IgD-negative memory B cell (primary cell): ENCODE results near the gene TTN. TPM values are rescaled to one million over a fixed set of nuclear protein-coding genes. Genes with fewer than 3 reads are reported as not detected.
A peak's percentile ranks its signal among the peaks of the same experiment; 100 is the strongest.

Experiments
- H3K27ac Mint-ChIP-seq, 3 donors: one replicate each; pipeline ENCODE4 v1.8.0; 2020 to 2022; ENCODE audit warnings: mild to moderate bottlenecking in 3 of 3, mixed read lengths in 3 of 3, moderate library complexity in 1 of 3
- H3K27me3 Mint-ChIP-seq: one replicate; pipeline ENCODE4 v1.8.0; 2021; ENCODE audit warnings: mixed read lengths
- H3K36me3 Mint-ChIP-seq: one replicate; pipeline ENCODE4 v1.8.0; 2020; ENCODE audit warnings: mild to moderate bottlenecking, mixed read lengths
- H3K4me1 Mint-ChIP-seq, 3 donors: one replicate each; pipeline ENCODE4 v1.8.0; 2020 to 2022; ENCODE audit warnings: mixed read lengths in 3 of 3, mild to moderate bottlenecking in 1 of 3
- H3K4me3 Mint-ChIP-seq, 4 donors: one replicate each; pipeline ENCODE4 v1.8.0; 2020 to 2022; ENCODE audit warnings: mild to moderate bottlenecking in 4 of 4, mixed read lengths in 4 of 4, moderate library complexity in 3 of 4
- H3K9me3 Mint-ChIP-seq, 3 donors: one replicate each; pipeline ENCODE4 v1.8.0; 2020 to 2021; ENCODE audit warnings: mixed read lengths in 3 of 3, mild to moderate bottlenecking in 1 of 3
- polyA plus RNA-seq: library from polyadenylated mRNA; unstranded; fragments of 300-500 nt; fragmentation: Illumina TruSeq; gene quantifications from one replicate; pipeline ENCODE4 v1.2.3, GENCODE V29; 2021

The TTN gene
- polyA plus RNA-seq, 1 donor from 2014 or later: 9.4 TPM

DNA sequence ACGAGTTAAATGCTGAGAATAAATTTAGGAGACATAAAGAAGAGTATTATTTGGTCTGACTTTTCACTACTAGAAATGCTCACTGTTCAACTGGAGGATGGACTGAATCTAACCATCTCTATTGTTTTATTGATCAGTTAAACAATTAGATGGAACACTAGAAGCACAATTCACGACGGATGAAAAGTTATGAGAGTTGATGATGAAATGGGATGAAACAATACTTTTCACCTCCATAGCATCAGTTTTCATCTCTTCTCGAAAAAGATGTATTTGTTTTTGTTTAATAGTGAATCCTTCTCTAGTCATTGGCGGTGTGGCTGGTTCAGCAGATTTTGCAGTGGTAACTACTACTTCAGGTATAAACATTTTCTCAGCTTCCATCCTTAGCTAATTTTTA is 19.3 kb downstream of the TTN start:
- Mint-ChIP-seq H3K9me3 (no peaks in the 10 kb centered on the region), H3K27me3 (no peaks in the 10 kb centered on the region), H3K36me3 (no peaks in the 10 kb centered on the region), H3K4me1 (no peaks in the 10 kb centered on the region), H3K4me3 (no peak overlapping the region), H3K27ac (no peak overlapping the region)

DNA sequence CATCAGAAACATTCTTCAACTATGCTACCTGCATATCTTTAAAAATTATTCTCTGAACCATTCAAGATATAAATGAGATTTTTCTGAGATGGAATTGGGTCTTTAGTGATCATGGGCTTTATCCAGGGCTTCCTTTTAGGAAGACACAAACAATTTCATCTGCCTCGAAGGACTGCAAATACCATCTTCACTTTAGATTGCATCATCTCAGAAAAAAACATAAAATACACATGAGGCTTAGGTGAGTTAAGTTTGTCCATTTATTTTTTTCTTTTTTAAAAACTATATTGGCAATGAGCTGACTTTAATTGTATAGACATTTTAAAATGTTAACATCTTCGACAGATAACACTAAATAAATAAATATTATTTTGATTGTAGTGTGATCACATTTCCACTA is 20.1 kb downstream of the TTN start:
- Mint-ChIP-seq H3K27me3 (no peaks in the 10 kb centered on the region), H3K36me3 (no peaks in the 10 kb centered on the region), H3K4me1 (no peaks in the 10 kb centered on the region), H3K9me3 (no peaks in the 10 kb centered on the region), H3K27ac (no peak overlapping the region), H3K4me3 (no peak overlapping the region)

DNA sequence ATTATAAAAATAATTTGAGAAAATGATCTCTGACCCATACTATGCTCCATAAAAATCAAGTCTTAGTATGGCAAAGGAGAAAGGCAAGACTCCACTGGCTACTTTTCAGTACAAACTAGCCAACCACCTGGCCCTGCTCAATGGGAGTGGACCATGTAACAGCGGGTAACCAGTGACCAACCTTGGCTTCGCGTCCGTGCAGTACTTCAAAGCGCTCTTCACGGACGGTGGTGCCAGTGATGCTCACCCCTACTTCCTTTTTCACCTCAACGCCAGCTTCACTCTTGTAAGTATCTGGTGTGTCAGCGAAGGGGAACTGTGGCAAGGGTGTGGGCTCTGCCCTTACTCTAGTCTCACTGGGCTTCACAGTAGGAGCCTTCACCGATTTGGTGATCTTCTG is 23.3 kb downstream of the TTN start:
- peaks cover under 1% of the 10 kb centered on the region for H3K36me3 Mint-ChIP-seq
- H3K27me3 Mint-ChIP-seq: no peaks in the 10 kb centered on the region
- no peak overlapping the region for H3K27ac Mint-ChIP-seq
- no peaks in the 10 kb centered on the region for H3K9me3 Mint-ChIP-seq
- no peaks in the 10 kb centered on the region for H3K4me1 Mint-ChIP-seq
- no peak overlapping the region for H3K4me3 Mint-ChIP-seq

DNA sequence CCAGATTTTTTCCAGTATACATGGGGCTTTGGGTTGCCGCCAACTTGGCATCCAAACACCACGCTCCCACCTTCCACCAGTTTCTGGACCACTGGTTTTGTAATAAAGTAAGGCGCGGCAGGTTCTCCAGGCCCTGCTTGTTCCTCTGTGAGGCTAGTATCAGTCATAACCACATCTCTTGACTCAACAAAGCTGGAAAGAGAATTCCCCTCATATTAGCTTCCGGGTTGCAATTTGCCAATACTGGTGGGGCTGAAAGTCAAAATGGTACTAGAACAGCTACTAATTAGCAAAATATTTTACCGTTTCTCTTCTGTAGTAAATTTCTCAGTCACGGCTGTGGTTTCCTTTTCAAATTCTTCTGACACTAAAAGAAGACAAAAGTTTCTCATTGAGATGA is 25.0 kb downstream of the TTN start:
- Mint-ChIP-seq H3K27ac (no peak overlapping the region), H3K27me3 (no peaks in the 10 kb centered on the region), H3K4me3 (no peak overlapping the region), H3K4me1 (no peaks in the 10 kb centered on the region), H3K9me3 (no peaks in the 10 kb centered on the region), H3K36me3 (peaks cover 7% of the 10 kb centered on the region)

DNA sequence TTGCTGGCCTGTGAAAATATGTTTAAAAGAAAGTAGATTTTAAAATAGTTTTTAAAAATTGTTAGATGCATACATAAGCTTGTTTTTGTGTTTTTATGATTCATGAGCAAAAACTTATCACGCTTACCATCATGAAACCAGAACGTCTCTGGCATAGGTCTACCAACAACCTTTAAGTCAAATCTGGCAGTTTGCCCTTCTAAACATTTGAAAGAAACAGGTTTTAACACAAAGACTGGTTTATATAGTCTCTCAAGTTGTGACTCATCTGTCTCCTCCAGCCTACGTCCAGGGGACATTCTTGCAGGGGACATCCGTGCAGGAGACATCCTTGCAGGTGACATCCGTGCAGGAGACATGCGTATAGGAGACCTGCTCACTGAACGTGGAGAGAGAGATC is 29.6 kb downstream of the TTN start:
- H3K27ac Mint-ChIP-seq: no peak overlapping the region
- H3K4me1 Mint-ChIP-seq: no peaks in the 10 kb centered on the region
- no peaks in the 10 kb centered on the region for H3K27me3 Mint-ChIP-seq
- H3K4me3 Mint-ChIP-seq: no peak overlapping the region
- peaks cover 0 to 3% (median 0%) of the 10 kb centered on the region in 3 donors for H3K9me3 Mint-ChIP-seq
- peaks cover 23% of the 10 kb centered on the region for H3K36me3 Mint-ChIP-seq

DNA sequence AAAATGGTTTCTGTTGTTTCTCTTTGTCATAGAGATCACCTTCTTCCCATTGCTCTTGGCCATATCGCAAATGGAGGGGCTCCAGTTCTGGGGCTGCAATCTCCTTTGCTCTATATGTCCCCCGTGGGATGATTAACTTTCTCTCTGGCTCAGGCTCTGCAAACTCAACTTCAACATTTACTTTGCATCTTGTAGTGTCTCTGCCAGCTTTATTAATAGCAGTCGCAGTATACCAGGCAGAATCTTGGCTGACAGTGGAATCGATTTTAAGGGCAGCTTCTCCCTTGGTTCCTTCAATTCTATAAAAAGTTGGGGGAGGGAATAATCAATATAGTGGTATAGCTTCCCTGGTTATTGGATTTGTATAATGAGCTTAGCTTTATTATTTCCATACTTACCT is 30.5 kb downstream of the TTN start:
- no peak overlapping the region for H3K27ac Mint-ChIP-seq
- H3K9me3 Mint-ChIP-seq: peaks cover 0 to 3% (median 0%) of the 10 kb centered on the region in 3 donors
- no peak overlapping the region for H3K4me3 Mint-ChIP-seq
- peaks cover 25% of the 10 kb centered on the region for H3K36me3 Mint-ChIP-seq
- no peaks in the 10 kb centered on the region for H3K27me3 Mint-ChIP-seq
- no peaks in the 10 kb centered on the region for H3K4me1 Mint-ChIP-seq

DNA sequence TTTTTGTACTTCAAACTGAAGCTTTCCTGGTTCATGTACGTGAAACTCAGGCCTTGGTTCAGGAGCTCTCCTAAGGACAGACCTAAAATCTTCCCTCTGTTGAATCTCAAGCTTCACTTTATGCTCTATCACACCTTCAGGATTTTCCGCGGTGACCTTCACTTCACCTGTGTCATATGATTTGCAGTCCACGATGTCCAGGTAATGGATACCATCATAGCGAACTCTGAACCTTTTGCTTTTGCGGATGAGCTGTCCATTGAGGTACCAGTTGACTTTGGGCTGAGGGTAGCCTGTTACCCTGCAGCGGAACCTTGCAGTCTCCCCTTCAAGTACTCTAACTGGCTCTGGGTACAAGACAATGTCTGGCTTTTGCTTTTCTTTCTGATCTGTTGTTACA is 31.2 kb downstream of the TTN start:
- Mint-ChIP-seq H3K4me1 (no peaks in the 10 kb centered on the region), H3K36me3 (peaks cover 25% of the 10 kb centered on the region), H3K27me3 (no peaks in the 10 kb centered on the region), H3K27ac (no peak overlapping the region), H3K9me3 (peaks cover 0 to 3% (median 0%) of the 10 kb centered on the region in 3 donors), H3K4me3 (no peak overlapping the region)

DNA sequence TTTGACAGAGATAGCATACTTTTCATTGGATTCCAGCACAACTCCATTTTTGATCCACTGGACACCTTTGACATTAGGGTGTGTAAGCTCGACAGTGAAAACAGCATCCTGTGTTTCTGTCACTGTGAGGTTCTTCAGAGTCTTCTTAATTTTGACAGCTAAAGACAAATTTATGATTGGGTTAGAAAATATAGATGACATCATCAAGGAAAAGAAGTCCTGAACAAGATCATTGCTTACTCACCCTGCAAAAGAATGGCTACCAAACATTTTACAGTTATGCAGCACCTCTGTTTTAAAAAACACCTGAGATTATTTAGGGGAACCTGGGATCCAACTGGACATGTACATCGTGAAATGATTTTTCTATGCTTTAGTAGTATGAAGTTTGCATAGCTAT is 36.7 kb downstream of the TTN start:
- peaks cover 0 to 3% (median 0%) of the 10 kb centered on the region in 3 donors for H3K9me3 Mint-ChIP-seq
- H3K27me3 Mint-ChIP-seq: no peaks in the 10 kb centered on the region
- no peak overlapping the region for H3K27ac Mint-ChIP-seq
- no peak overlapping the region for H3K4me3 Mint-ChIP-seq
- H3K4me1 Mint-ChIP-seq: no peaks in the 10 kb centered on the region
- peaks cover 8% of the 10 kb centered on the region for H3K36me3 Mint-ChIP-seq

DNA sequence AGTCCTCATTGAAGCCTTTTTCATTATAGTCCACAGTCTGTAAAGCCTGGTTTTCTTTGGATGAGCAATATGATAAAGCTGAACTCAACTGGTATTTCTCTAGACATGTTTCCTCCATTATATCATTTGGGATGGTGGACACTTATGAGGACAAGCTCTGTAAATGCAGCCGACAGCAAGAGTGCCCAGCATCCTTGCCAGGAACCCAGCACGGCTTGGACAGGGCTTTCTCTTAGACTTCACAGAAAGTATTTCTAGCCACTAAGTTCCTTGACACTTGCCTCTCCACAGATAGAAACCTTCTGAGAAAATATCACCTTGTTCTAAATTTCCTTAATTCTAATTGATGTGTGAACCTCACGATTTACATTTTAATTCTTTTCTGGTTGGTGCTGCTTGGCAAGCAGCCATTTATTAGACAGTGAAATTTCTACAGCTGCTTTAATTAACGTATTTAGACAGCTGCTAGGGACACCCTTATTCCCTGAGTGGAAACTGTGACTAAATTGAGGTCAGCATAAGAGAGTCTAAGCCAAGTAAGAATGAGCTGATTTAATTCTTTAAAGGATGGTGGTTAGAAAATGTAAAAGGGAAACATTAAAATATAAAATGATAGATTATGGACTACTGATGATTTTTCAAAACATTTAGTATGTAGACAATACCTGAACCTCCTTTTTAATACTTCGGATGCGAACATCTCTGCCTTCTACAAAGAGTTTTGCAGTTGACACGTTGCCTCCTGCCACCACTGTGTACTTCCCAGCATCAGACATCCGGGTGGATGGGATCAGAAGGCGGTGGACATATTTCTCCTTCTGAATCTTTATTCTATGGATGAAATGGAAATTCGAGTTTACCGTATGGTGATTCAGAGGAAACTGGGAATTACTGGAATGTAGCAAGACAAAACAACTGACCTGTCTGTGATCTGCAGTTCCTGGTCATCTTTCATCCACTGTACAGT is 39.8 kb downstream of the TTN start:
- no peaks in the 10 kb centered on the region for H3K4me1 Mint-ChIP-seq
- no peak overlapping the region for H3K4me3 Mint-ChIP-seq
- no peaks in the 10 kb centered on the region for H3K9me3 Mint-ChIP-seq
- H3K36me3 Mint-ChIP-seq: peaks cover 5% of the 10 kb centered on the region
- H3K27me3 Mint-ChIP-seq: no peaks in the 10 kb centered on the region
- H3K27ac Mint-ChIP-seq: no peak overlapping the region

DNA sequence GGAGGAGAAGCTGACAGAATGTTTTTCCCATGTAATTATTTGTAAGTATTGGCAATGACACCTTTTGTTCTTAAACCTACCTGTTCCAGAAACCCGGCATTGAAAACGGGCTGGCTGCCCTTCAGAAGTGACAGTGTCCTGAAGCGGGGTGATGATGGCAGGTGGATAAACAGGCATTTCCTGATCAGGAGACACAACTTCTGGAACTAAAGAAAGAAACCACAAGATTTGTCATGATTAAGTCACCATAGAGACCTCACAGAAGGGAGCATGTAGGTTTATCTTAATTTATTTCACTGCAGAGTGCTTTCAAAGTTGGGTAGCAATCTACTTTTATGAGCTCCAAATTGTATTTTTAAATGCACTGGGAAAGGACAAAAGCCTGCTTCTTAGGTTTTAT is 43.1 kb downstream of the TTN start:
- H3K4me3 Mint-ChIP-seq: no peak overlapping the region
- peaks cover 0 to 2% (median 0%) of the 10 kb centered on the region in 3 donors for H3K4me1 Mint-ChIP-seq
- no peaks in the 10 kb centered on the region for H3K9me3 Mint-ChIP-seq
- no peak overlapping the region for H3K27ac Mint-ChIP-seq
- peaks cover 3% of the 10 kb centered on the region for H3K36me3 Mint-ChIP-seq
- H3K27me3 Mint-ChIP-seq: no peaks in the 10 kb centered on the region

DNA sequence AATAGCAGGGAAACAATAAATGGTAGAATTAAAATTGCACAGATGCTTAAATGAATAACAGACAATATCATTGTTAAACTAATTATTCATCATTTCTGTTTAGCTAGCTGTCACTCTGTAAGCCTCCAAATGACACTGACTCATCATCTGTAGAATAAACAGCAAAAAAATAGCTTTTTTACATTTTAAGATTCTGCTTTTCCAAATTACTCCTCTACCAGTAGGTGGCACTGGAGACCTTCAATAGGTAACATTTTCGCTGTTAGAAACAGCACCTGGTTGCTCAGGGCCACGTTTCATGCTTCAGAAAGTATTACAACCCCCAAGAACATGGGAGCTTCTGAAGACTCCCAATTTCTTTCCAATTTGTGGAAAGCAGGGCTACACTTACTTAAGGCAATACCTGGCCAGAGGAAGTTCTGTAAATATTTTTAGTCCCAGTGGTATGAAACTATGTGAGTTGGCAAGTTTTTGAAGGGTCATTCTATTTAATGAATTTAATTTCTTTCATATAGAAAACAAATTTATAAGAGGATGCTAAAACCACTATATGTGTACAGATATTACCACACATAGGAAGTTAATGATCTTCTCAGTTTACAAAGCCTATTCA is 45.4 kb downstream of the TTN start:
- Mint-ChIP-seq H3K27me3 (no peaks in the 10 kb centered on the region), H3K27ac (no peak overlapping the region), H3K36me3 (no peaks in the 10 kb centered on the region), H3K4me3 (peak overlapping the region in 1 of 4 donors; percentile 52), H3K4me1 (peaks cover 0 to 2% (median 0%) of the 10 kb centered on the region in 3 donors), H3K9me3 (no peaks in the 10 kb centered on the region)

DNA sequence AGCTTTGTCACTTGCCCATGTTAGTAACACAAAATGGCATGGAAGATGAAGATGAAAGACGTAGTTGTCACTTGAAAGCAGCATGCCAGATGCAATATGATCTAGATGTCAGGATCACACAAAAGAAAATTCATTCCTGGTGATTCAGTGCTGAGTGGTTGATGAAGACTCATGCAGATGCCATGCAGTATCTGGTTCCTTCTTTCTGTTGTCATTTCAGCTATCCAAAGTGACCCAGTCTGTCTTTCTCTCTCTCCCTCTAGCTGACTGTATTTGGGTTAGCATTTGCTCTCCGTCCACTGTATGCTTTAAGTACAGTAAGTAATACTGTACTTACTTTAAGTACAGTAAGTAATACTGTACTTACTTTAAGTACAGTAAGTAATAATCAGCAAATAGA is 50.4 kb downstream of the TTN start:
- no peaks in the 10 kb centered on the region for H3K36me3 Mint-ChIP-seq
- H3K9me3 Mint-ChIP-seq: no peaks in the 10 kb centered on the region
- no peaks in the 10 kb centered on the region for H3K27me3 Mint-ChIP-seq
- no peaks in the 10 kb centered on the region for H3K4me1 Mint-ChIP-seq
- H3K27ac Mint-ChIP-seq: no peak overlapping the region
- no peak overlapping the region for H3K4me3 Mint-ChIP-seq

DNA sequence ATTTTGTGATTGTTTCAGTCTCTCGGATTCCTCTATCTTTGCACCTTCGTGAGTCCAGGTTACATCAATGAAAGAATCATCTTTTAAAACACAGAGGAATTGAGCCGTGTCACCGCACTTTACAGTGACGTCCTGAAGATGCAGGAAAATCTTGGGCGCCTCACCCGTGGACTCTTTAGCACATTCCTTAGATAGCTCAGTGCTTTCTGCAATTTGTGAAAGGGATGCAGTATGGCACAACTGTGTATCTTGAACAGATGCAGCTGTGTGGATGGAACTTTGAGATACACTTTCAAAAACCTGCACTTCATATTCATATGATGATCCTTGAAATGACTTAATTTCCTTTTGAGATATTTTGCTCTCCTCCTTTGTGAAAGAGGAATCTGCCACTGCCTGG is 50.9 kb downstream of the TTN start:
- H3K27ac Mint-ChIP-seq: no peak overlapping the region
- H3K36me3 Mint-ChIP-seq: no peaks in the 10 kb centered on the region
- H3K27me3 Mint-ChIP-seq: no peaks in the 10 kb centered on the region
- no peaks in the 10 kb centered on the region for H3K9me3 Mint-ChIP-seq
- no peaks in the 10 kb centered on the region for H3K4me1 Mint-ChIP-seq
- H3K4me3 Mint-ChIP-seq: no peak overlapping the region

DNA sequence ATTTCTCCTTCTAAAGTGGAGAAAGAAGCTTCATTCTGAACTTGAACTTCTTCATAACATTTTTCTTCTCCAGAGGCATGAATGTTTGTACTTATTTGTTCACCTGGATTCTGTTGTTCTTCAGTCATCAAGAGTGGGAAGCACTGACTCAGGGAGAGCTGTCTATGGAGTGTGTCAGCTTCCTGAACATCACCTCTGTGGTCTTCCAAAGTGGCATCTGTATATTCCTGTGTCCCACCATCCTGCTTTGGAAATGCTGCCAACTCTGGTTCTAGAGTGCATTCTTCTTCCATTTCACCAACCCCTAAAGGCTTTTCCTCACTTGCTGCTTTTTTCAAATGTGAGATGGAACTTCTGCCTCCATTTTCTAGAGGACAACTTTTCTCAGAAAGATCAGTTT is 59.5 kb downstream of the TTN start:
- Mint-ChIP-seq H3K9me3 (peaks cover 0 to 2% (median 0%) of the 10 kb centered on the region in 3 donors), H3K36me3 (peaks cover 8% of the 10 kb centered on the region), H3K4me1 (no peaks in the 10 kb centered on the region)

DNA sequence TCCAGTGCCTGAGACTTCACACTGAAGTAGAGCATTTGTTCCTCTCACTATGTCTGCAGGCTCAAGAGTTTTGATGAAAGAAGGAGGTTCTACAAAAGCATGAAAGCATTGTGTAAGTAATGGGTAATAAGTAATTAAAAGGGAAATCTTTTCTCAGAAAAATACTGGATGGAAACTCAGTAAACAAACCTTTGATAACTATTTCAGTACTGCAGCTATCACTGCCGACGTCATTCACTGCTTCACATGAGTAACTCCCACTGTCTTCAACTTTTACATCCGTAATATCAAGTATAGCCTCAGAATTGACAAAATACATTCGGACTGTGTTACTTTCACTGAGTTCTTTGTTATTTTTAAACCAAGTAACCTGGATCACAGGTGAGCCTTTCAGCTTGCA is 72.7 kb downstream of the TTN start:
- no peak overlapping the region for H3K27ac Mint-ChIP-seq
- no peaks in the 10 kb centered on the region for H3K4me1 Mint-ChIP-seq
- H3K27me3 Mint-ChIP-seq: no peaks in the 10 kb centered on the region
- H3K36me3 Mint-ChIP-seq: peaks cover 4% of the 10 kb centered on the region
- no peak overlapping the region for H3K4me3 Mint-ChIP-seq
- no peaks in the 10 kb centered on the region for H3K9me3 Mint-ChIP-seq

More for the DNA sequence above, 59.5 kb downstream of the TTN start:
- no peaks in the 10 kb centered on the region for H3K27me3 Mint-ChIP-seq
- no peak overlapping the region for H3K4me3 Mint-ChIP-seq
- no peak overlapping the region for H3K27ac Mint-ChIP-seq

DNA sequence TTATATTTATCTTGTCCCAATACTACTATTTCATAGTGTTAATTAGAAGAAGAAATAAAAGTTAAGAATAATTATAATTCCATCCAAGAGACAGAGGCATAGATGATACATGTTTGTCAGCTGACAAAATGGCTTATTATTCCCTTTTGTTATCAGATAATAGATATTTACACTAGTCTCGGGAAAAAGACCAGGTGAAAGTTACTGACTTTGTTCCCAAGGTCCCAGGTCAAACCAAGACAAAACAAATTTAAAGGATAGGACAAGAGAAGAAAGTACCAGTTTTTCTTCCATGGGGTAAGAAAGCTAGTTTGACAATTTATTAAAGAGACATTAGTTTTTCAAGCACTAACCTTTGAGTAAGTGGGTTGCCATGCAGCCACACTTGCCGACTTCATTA is 73.2 kb downstream of the TTN start:
- no peaks in the 10 kb centered on the region for H3K9me3 Mint-ChIP-seq
- peaks cover 4% of the 10 kb centered on the region for H3K36me3 Mint-ChIP-seq
- no peak overlapping the region for H3K4me3 Mint-ChIP-seq
- H3K27me3 Mint-ChIP-seq: no peaks in the 10 kb centered on the region
- no peak overlapping the region for H3K27ac Mint-ChIP-seq
- no peaks in the 10 kb centered on the region for H3K4me1 Mint-ChIP-seq
